Loucy (cell line): ENCODE measurements around the gene SPSB3.

ENCODE experiments used
- EZH2phosphoT487 ChIP-seq: fragments of 200-600 bp; IDR thresholded peaks from 2 replicates; pipeline ENCODE4 v1.6.1; 2018; ENCODE audit warnings: antibody characterized with exemption, mild to moderate bottlenecking, moderate library complexity, borderline replicate concordance
- TF ChIP-seq, protein P1 (sequence below): fragments of 200-600 bp; sonication (generic); conservative IDR thresholded peaks from 2 replicates; pipeline ENCODE4 v1.5.1; 2014; ENCODE audit warnings: mild to moderate bottlenecking, antibody characterized with exemption, low read length

DNA sequence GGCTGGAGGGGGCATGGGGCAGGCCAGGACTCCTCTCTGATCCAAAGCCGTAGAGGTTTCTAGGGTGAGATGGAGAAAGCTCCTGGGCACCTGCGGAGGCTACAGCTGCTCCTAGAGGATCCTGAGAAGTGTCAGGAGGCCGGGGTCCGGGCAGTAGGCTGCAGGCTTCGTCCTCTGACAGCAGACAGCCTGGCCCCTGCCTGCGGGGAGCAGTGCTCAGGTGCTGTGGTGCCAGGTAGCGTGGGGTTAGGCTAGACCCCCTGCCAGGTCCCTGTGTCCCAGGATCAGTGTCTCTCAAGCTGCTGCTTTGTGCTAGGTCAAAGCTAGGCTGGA, 8.0 kb downstream of the SPSB3 start:
- TF ChIP-seq, protein P1, sequence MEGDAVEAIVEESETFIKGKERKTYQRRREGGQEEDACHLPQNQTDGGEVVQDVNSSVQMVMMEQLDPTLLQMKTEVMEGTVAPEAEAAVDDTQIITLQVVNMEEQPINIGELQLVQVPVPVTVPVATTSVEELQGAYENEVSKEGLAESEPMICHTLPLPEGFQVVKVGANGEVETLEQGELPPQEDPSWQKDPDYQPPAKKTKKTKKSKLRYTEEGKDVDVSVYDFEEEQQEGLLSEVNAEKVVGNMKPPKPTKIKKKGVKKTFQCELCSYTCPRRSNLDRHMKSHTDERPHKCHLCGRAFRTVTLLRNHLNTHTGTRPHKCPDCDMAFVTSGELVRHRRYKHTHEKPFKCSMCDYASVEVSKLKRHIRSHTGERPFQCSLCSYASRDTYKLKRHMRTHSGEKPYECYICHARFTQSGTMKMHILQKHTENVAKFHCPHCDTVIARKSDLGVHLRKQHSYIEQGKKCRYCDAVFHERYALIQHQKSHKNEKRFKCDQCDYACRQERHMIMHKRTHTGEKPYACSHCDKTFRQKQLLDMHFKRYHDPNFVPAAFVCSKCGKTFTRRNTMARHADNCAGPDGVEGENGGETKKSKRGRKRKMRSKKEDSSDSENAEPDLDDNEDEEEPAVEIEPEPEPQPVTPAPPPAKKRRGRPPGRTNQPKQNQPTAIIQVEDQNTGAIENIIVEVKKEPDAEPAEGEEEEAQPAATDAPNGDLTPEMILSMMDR: no peak
- TF ChIP-seq EZH2phosphoT487: no peak
